Thoracic aorta (tissue), 2 donors: ENCODE data around the gene IL19. TPM values are rescaled to one million over a fixed set of nuclear protein-coding genes. Genes with fewer than 3 reads are reported as not detected.

Experiments
- ATAC-seq: fragments of 150-250 bp; one replicate; pipeline ENCODE4 v1.8.0; 2017; ENCODE audit warnings: low read depth; ENCODE audit not compliant: insufficient number of reproducible peaks, low FRiP score
- DNase-seq: peaks from one replicate; pipeline ENCODE4 v3.0.0-alpha.2; 2020; ENCODE audit warnings: low spot score
- H3K27ac ChIP-seq, 2 donors: fragments of 200-600 bp; sonication (generic); 1 replicate in 1 of 2; 2 replicates in 1 of 2; pipeline ENCODE4 v1.5.1; 2016; ENCODE audit warnings: mild to moderate bottlenecking in 2 of 2, moderate library complexity in 2 of 2
- H3K27me3 ChIP-seq: fragments of 200-600 bp; sonication (generic); replicated peaks from 2 replicates; pipeline ENCODE4 v1.6.0; 2016; ENCODE audit warnings: mild to moderate bottlenecking; ENCODE audit not compliant: insufficient read depth
- H3K36me3 ChIP-seq: fragments of 200-600 bp; sonication (generic); one replicate; pipeline ENCODE4 v1.5.1; 2016
- H3K4me1 ChIP-seq, 2 donors: fragments of 200-600 bp; sonication (generic); 1 replicate in 1 of 2; 2 replicates in 1 of 2; pipeline versions ENCODE4 v1.5.1 to v1.6.0; 2016; ENCODE audit warnings: low read depth in 2 of 2, mild to moderate bottlenecking in 1 of 2; ENCODE audit not compliant: control insufficient read depth in 1 of 2
- H3K4me3 ChIP-seq: fragments of 200-600 bp; sonication (generic); 2 replicates; pipeline ENCODE4 v1.5.1; 2016; ENCODE audit warnings: mild to moderate bottlenecking
- H3K9me3 ChIP-seq: fragments of 200-600 bp; sonication (generic); 2 replicates; pipeline ENCODE4 v1.5.1; 2016
- CTCF ChIP-seq: fragments of 200-600 bp; sonication (generic); IDR thresholded peaks from one replicate; pipeline ENCODE4 v1.5.1; 2019; ENCODE audit warnings: antibody characterized with exemption
- total RNA-seq, 2 donors: library from RNA; depleted of rRNA; stranded (reverse); fragments of >200 nt; gene quantifications; one replicate each; pipeline versions ENCODE4 v1.1.0 to v1.2.3, GENCODE V29; 2016

Gene IL19
- total RNA-seq, 2 donors from 2014 or later, result not detected

- ATAC-seq (no peak), DNase-seq (no peak)
- H3K4me3 ChIP-seq, result no peak overlapping the region
- no peaks in the 10 kb centered on the region for H3K36me3 ChIP-seq
- H3K27ac ChIP-seq, result no peak overlapping the region
- no peaks in the 10 kb centered on the region for H3K9me3 ChIP-seq
- H3K4me1 ChIP-seq, result no peaks in the 10 kb centered on the region
- H3K27me3 ChIP-seq, result no peaks in the 10 kb centered on the region
- no peak for TF ChIP-seq CTCF
Measured at GRCh38 chr1:206839006-206839560, 68.5 kb downstream of the IL19 start.

DNA sequence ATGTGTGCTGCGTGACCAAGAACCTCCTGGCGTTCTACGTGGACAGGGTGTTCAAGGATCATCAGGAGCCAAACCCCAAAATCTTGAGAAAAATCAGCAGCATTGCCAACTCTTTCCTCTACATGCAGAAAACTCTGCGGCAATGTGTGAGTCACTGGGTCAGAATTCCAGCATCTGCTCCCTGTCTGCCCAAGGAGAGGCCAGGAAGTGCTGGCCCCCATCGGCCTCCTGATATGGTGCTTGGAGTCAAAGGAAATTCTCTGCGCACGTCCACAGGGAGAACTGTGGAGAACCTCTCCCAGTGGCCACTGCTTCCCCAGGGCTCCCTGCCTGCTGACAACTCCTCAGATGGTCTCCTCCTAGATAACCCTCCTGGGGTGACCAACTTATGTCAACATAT, 69.3 kb downstream of the IL19 start:
- Histone ChIP-seq H3K4me3 (no peak overlapping the region), H3K4me1 (no peaks in the 10 kb centered on the region), H3K27ac (no peak overlapping the region), H3K9me3 (no peaks in the 10 kb centered on the region), H3K27me3 (no peaks in the 10 kb centered on the region), H3K36me3 (no peaks in the 10 kb centered on the region)
- ATAC-seq (no peak), DNase-seq (no peak)
- no peak for TF ChIP-seq CTCF

DNA sequence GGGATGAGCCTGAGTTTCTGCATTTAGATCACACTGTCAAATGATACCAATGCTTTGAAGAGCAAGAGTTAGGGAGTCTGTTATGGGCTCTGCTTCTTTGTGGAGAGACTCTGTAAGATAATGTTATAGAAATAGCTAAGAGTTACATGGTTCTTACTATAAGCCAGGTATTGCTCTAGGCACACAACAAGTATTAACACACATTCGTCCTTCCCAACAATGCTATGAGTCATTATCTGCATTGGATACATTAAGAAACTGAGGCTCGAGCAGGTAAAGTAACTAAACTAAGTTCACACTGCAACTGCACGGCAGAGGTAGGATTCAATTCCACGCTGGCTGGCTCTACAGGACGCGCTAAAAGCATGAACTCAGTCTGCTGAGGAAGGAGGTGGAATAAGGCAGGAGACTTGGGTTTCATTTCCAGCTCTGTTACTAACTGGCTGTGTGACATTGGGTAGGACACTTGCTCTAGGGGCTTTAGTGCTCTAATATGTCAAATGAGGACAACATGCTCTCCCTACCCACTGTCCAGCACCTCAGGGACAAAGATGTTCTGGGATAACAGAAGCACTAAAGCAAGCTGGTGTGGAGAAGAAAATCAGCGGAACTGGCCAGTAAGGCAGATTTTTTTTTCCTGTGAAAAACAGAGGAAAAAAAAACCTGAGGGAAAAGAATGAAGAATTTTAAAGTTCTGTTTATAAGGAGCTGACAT, 71.2 kb downstream of the IL19 start:
- no peak for TF ChIP-seq CTCF
- Histone ChIP-seq H3K9me3 (no peaks in the 10 kb centered on the region), H3K4me1 (no peaks in the 10 kb centered on the region), H3K27me3 (no peaks in the 10 kb centered on the region), H3K27ac (no peak overlapping the region), H3K4me3 (no peak overlapping the region), H3K36me3 (no peaks in the 10 kb centered on the region)
- ATAC-seq (no peak), DNase-seq (no peak)

DNA sequence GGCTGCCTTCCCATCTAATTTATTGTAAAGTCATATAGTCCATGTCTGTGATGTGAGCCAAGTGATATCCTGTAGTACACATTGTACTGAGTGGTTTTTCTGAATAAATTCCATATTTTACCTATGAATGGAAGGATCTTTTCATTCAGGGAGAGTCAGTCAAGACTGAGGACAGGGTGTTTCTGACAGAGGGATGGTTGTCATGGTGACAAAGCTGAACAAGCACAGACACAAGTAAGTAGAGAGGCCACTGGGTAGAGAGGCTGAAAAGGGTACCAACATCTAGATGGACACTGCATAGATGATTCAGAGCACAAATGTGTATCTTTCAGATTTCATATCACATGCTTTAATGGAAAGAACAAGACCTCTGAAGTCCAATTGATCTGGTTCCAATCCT, 72.3 kb downstream of the IL19 start:
- H3K4me1 ChIP-seq, result no peaks in the 10 kb centered on the region
- no peaks in the 10 kb centered on the region for H3K27me3 ChIP-seq
- TF ChIP-seq CTCF, result no peak
- H3K4me3 ChIP-seq, result no peak overlapping the region
- H3K36me3 ChIP-seq, result no peaks in the 10 kb centered on the region
- no peak for DNase-seq
- no peak for ATAC-seq
- H3K9me3 ChIP-seq, result no peaks in the 10 kb centered on the region
- no peak overlapping the region for H3K27ac ChIP-seq

DNA sequence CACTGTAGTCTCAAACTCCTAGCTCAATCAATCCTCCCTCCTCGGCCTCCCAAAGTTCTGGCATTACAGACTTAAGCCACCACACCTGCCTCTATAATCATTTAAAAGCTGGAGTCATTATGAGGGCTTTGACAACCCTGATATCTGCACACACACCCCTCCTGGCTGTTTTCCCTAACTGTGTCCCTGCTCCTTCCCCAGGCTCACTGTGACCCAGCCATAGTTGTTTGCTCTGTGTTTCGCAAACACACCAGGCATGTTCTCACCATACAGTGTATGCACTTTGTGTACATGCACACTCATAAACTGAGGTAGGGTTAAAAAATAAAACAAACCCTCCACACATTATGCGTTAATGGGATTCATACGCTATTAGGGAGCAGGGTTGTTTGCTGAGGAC, 73.1 kb downstream of the IL19 start:
- Histone ChIP-seq H3K4me1 (no peaks in the 10 kb centered on the region), H3K9me3 (no peaks in the 10 kb centered on the region), H3K36me3 (no peaks in the 10 kb centered on the region), H3K27me3 (no peaks in the 10 kb centered on the region), H3K4me3 (no peak overlapping the region), H3K27ac (no peak overlapping the region)
- no peak for TF ChIP-seq CTCF
- no peak for ATAC-seq
- DNase-seq, result no peak
